GM12878 (cell line): ENCODE data around the gene SLC45A1.

Experiments
- ATF7 ChIP-seq: fragments of 450-650 bp; IDR thresholded peaks from 2 replicates; pipeline ENCODE4 v1.6.1; 2016; ENCODE audit warnings: low read depth, mild to moderate bottlenecking
- CHD2 ChIP-seq: IDR thresholded peaks from 2 replicates; pipeline ENCODE4 v1.6.1; 2011; ENCODE audit warnings: low read depth, low read length, improper control_type of control experiment, borderline replicate concordance
- CTCF ChIP-seq, 3 experiments: IDR thresholded peaks in 2 of 3; conservative IDR thresholded peaks in 1 of 3; 2 replicates each; pipeline ENCODE4 v1.5.1; 2011; ENCODE audit warnings: low read depth in 3 of 3, low read length in 3 of 3, mild to moderate bottlenecking in 3 of 3, control low read depth in 2 of 3, moderate library complexity in 2 of 3, inconsistent platforms in 1 of 3, mixed read lengths in 1 of 3; ENCODE audit not compliant: control insufficient read depth in 2 of 3, insufficient read depth in 1 of 3; ENCODE audit errors: extremely low read depth in 1 of 3
- EZH2 ChIP-seq: IDR thresholded peaks from 2 replicates; pipeline ENCODE4 v1.6.1; 2012; ENCODE audit warnings: low read depth, mild to moderate bottlenecking, control low read depth, inconsistent platforms, low read length, borderline replicate concordance; ENCODE audit not compliant: control insufficient read depth
- NKRF ChIP-seq: fragments of 450-650 bp; conservative IDR thresholded peaks from 2 replicates; pipeline ENCODE4 v1.6.1; 2017; ENCODE audit warnings: mild to moderate bottlenecking, moderate library complexity
- POLR2A ChIP-seq: IDR thresholded peaks from 2 replicates; pipeline ENCODE4 v1.6.1; 2011; ENCODE audit warnings: low read depth, mild to moderate bottlenecking, low read length
- TAF1 ChIP-seq: IDR thresholded peaks from 2 replicates; pipeline ENCODE4 v1.6.1; 2011; ENCODE audit warnings: mild to moderate bottlenecking, low read depth, low read length, borderline replicate concordance
- USF2 ChIP-seq: IDR thresholded peaks from 2 replicates; pipeline ENCODE4 v1.6.1; 2011; ENCODE audit warnings: low read depth, low read length, improper control_type of control experiment, borderline replicate concordance
- ZNF274 ChIP-seq: IDR thresholded peaks from one replicate; pipeline ENCODE4 v1.8.0; 2011; ENCODE audit not compliant: insufficient read length, insufficient read depth
- ZNF384 ChIP-seq: IDR thresholded peaks from 2 replicates; pipeline ENCODE4 v1.6.1; 2012; ENCODE audit warnings: low read depth, mild to moderate bottlenecking, low read length, improper control_type of control experiment, borderline replicate concordance
- ZZZ3 ChIP-seq: IDR thresholded peaks from 2 replicates; pipeline ENCODE4 v1.6.1; 2011; ENCODE audit warnings: low read depth; ENCODE audit not compliant: control insufficient read depth, insufficient read length

GRCh38 chr1:8338526-8339202 lies 20.8 kb downstream of the SLC45A1 start:
- no peak for TF ChIP-seq TAF1
- no peak for TF ChIP-seq CHD2
- no peak for TF ChIP-seq EZH2
- no peak for TF ChIP-seq ZNF274
- TF ChIP-seq POLR2A = no peak
- TF ChIP-seq USF2 = no peak
- no peak for TF ChIP-seq CTCF (IDR thresholded peaks at IDR 0.05 in 2 of 3, conservative IDR thresholded peaks at IDR 0.05 in 1 of 3; ENCODE audit: control insufficient read depth in 2 of 3, extremely low read depth in 1 of 3, insufficient read depth in 1 of 3, low read depth in 3 of 3, low read length in 3 of 3)
- no peak for TF ChIP-seq ZZZ3
- no peak for TF ChIP-seq NKRF
- no peak for TF ChIP-seq ATF7
- TF ChIP-seq ZNF384 = no peak
